ENCODE data around the gene CXCL12.

The CXCL12 gene

DNA sequence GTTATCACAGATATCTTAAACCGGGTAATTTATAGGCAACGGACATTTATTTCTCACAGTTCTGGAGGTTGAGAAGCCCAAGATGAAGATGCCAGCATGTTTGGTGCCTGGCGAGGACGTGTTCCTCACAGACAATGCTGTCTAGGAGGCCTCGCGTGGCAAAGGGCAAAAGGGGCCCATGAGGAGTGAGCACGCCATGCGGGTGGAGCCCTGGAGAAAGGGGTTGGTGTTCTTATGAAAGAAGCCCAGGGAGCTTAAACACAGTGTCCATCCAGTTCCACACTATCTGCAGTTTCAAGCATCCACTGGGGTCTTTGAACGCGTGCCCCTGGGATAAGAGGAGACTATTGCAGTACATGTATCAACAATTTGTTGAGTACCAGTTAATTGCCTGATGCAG is 51.4 kb downstream of the CXCL12 start:
- H3K4me1 ChIP-seq (ENCODE audit: insufficient read depth, low read length): no peaks in the 10 kb centered on the region
- H3K9ac ChIP-seq (ENCODE audit: low read depth, low read length): no peak overlapping the region
- H3K9me3 ChIP-seq (ENCODE audit: control insufficient read depth, insufficient read depth, low read length): no peaks in the 10 kb centered on the region
- no peaks in the 10 kb centered on the region for H3K36me3 ChIP-seq (ENCODE audit: insufficient read depth, low read length)

DNA sequence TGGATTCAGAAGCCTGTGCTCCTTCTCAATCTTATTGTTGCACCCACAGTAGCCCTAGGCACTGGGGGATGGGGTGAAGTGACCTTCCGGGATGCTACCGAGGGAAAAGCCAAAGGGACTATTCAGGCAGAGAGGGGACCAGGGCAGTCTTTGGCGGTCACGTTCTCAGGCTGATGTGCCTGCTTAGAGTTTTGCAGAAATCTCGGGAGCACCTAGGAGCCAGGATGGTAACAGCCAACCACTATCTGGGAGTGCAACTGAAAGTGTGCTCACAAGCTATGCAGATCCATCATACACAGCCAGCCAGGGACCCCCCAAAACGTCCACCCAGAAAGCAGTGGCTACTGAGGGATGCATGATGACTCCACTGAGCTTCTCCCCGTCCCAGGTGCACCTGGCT is 52.4 kb downstream of the CXCL12 start:
- Histone ChIP-seq H3K36me3 (ENCODE audit: insufficient read depth, low read length) (no peaks in the 10 kb centered on the region), H3K4me1 (ENCODE audit: insufficient read depth, low read length) (no peaks in the 10 kb centered on the region), H3K9me3 (ENCODE audit: control insufficient read depth, insufficient read depth, low read length) (no peaks in the 10 kb centered on the region), H3K9ac (ENCODE audit: low read depth, low read length) (no peak overlapping the region)

DNA sequence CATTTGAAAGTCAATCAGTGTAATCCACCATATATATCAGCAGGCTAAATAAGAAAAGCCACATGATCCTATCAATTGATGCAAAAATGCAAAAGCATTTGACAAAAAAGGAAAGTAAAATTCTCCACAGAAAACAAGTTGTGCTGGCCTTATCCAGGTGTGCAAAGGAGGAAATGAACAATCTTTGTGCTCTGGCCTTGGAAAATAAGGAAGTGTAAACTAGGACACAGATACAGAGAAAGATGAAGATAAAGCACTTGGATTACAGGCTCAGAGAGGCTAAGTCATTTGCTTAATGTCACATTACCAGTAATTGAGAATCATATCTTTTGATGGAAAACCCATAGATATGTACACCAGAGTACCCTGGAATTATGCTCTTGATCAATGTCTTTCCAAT is 54.5 kb downstream of the CXCL12 start:
- Histone ChIP-seq H3K36me3 (ENCODE audit: insufficient read depth, low read length) (no peaks in the 10 kb centered on the region), H3K9me3 (ENCODE audit: control insufficient read depth, insufficient read depth, low read length) (no peaks in the 10 kb centered on the region), H3K4me1 (ENCODE audit: insufficient read depth, low read length) (no peaks in the 10 kb centered on the region), H3K9ac (ENCODE audit: low read depth, low read length) (no peak overlapping the region)

DNA sequence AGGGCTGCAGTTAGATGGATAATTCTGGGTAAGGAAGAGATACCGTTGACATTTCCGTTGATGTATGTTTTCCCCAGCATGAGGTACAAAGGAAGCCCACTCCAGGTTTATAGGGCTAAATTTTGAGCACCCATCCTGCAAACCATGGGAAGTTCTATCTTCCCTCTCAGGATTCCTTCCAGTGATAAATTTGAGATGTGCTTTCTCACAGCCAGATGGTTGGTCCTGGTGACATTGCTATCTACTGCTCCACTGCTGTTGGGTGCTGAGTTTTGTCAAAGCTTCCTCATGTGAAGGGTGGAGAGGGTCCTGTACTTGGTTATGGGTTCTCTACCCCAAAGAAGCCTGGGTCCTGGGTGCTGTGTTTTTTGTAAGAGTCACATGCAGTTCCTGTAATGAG is 57.4 kb downstream of the CXCL12 start:
- H3K9ac ChIP-seq (ENCODE audit: low read depth, low read length): no peak overlapping the region
- no peaks in the 10 kb centered on the region for H3K36me3 ChIP-seq (ENCODE audit: insufficient read depth, low read length)
- H3K4me1 ChIP-seq (ENCODE audit: insufficient read depth, low read length): no peaks in the 10 kb centered on the region
- H3K9me3 ChIP-seq (ENCODE audit: control insufficient read depth, insufficient read depth, low read length): no peaks in the 10 kb centered on the region

Measured in ES-I3 (cell line).